Activated CD4-positive, alpha-beta T cell treated with anti-CD3 and anti-CD28 coated beads, Interleukin-2, amount 10 ng/mL, durations not matched to agents 7 days and 5 days (primary cell): ENCODE results near the gene SCO2. TPM values are rescaled to one million over a fixed set of nuclear protein-coding genes. Genes with fewer than 3 reads are reported as not detected.
A peak's percentile ranks its signal among the peaks of the same experiment; 100 is the strongest.

Source experiments
- CTCF ChIA-PET: fragments of 350-600 bp; sonication (Branson Sonifier 250); formaldehyde crosslinking; loops from one replicate; lab custom pipeline; 2021; ENCODE audit warnings: antibody characterized with exemption; lab: Charles Lee
- POLR2A ChIA-PET: fragments of 350-600 bp; sonication (Branson Sonifier 250); formaldehyde crosslinking; loops from one replicate; lab custom pipeline; 2021; ENCODE audit warnings: antibody characterized with exemption; lab: Charles Lee
- DNase-seq: peaks from one replicate; pipeline ENCODE4 v3.0.0-alpha.2; 2020
- H3K27ac Mint-ChIP-seq: one replicate; pipeline ENCODE4 v1.8.0; 2021; ENCODE audit warnings: mild to moderate bottlenecking, moderate library complexity, mixed read lengths
- H3K27me3 Mint-ChIP-seq: one replicate; pipeline ENCODE4 v1.8.0; 2021; ENCODE audit warnings: mixed read lengths
- H3K36me3 Mint-ChIP-seq: one replicate; pipeline ENCODE4 v1.8.0; 2021; ENCODE audit warnings: low read depth, mixed read lengths
- H3K4me1 Mint-ChIP-seq: one replicate; pipeline ENCODE4 v1.8.0; 2021; ENCODE audit warnings: mixed read lengths
- H3K4me3 Mint-ChIP-seq: one replicate; pipeline ENCODE4 v1.8.0; 2021; ENCODE audit warnings: mild to moderate bottlenecking, moderate library complexity, mixed read lengths
- H3K9me3 Mint-ChIP-seq: one replicate; pipeline ENCODE4 v1.8.0; 2021; ENCODE audit warnings: mixed read lengths
- total RNA-seq, 2 experiments: library from RNA; stranded (reverse); gene quantifications; one replicate each; pipeline ENCODE4 v1.2.3, GENCODE V29; 2021

The SCO2 gene
- total RNA-seq, 2 experiments from 2014 or later: 2.8 to 10.5 TPM

DNA sequence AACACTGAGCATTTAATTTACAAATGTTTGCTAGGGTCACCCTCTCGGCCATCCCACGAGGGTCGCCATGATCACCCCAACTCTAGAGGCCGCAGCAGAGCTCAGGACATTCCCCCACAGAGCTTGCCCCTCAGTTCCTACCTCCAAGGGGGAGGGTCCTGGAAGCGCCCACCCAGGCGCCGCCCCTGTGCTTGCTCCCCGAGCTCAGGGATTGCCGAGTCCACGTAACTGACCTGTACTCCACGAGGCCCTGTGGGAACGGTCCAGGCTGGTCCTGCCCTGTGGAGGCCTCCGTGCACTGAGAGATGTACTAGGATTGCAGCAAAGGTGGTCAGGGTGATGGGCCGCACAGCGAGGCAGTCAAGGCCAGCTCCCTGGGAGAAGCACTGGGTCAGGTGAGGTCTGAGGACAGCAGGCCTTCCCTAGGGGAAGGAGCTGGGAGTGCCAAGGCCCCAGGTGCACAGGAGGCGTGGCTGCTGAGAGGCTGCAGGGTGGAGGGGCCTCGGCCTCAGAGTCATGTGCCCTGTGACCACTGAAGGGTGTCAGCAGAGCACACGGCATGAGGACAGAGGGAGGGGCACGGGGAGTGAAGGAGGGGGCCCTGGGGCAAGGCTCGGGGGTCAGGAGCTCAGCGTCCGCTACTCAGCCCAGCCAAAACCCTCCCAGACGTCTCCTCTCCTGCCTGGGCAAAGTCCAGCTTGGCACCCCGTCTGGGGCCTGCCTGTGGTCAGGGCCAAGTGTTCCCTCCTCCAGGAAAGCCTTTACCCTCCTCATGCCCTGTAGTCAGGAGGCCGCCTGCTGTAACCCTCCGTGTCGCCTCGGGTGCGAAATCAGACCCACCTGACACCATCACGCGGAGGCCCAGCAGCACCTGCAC lies 41.2 kb downstream of the SCO2 start:
- ChIA-PET CTCF (interaction anchor here (1.0 to 1.8 kb wide), 3 partner anchors 14 to 208 kb away, joined by 3 to 6 read pairs (median 5); partner anchors contain the start of gene SCO2), POLR2A (no interaction called here)
- Mint-ChIP-seq H3K27ac (no peak overlapping the region), H3K27me3 (peaks cover 12% of the 10 kb centered on the region), H3K9me3 (no peaks in the 10 kb centered on the region), H3K4me3 (no peak overlapping the region), H3K36me3 (no peaks in the 10 kb centered on the region), H3K4me1 (peaks cover 5% of the 10 kb centered on the region)
- DNase-seq: no peak

GRCh38 chr22:50483556-50483955 lies 41.8 kb downstream of the SCO2 start:
- no peaks in the 10 kb centered on the region for H3K36me3 Mint-ChIP-seq
- H3K4me1 Mint-ChIP-seq: peaks cover 5% of the 10 kb centered on the region
- no peak overlapping the region for H3K27ac Mint-ChIP-seq
- ChIA-PET POLR2A (no interaction called here), CTCF (interaction anchor here (0.9 to 1.8 kb wide), 3 partner anchors 11 to 42 kb away, joined by 3 to 6 read pairs (median 5); partner anchors contain the start of gene SCO2)
- H3K4me3 Mint-ChIP-seq: no peak overlapping the region
- DNase-seq: no peak
- peaks cover 12% of the 10 kb centered on the region for H3K27me3 Mint-ChIP-seq
- H3K9me3 Mint-ChIP-seq: no peaks in the 10 kb centered on the region

DNA sequence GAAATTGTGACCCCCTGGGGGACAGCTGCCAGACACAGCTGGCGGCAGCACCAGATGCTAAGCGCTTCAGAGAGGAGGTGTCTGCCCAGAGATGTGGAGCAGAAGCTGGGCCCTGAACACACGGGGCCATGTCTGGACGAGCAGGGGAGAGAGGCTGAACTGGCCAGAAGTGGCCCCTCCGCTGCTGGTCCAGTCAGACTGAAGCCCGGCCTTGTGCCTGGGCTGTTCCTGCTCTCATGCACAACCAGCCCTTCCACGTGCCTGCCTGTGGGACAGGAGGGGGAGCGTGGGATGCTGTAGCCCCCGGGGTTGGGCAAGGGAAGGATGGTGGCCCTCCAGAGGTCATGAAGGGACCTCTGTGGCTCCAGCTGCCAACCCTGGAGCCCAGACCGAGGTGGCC lies 42.3 kb downstream of the SCO2 start:
- no peaks in the 10 kb centered on the region for H3K36me3 Mint-ChIP-seq
- no peak overlapping the region for H3K4me3 Mint-ChIP-seq
- ChIA-PET CTCF (interaction anchor here (0.9 to 1.5 kb wide), 2 partner anchors 11 to 43 kb away, joined by 3 to 5 read pairs; partner anchors contain the start of gene SCO2), POLR2A (no interaction called here)
- peaks cover 12% of the 10 kb centered on the region for H3K27me3 Mint-ChIP-seq
- H3K27ac Mint-ChIP-seq: no peak overlapping the region
- H3K4me1 Mint-ChIP-seq: peaks cover 5% of the 10 kb centered on the region
- no peaks in the 10 kb centered on the region for H3K9me3 Mint-ChIP-seq
- DNase-seq: no peak

GRCh38 chr22:50482107-50483074 lies 43.0 kb downstream of the SCO2 start:
- Mint-ChIP-seq H3K4me3 (peak overlapping the region; percentile 73), H3K36me3 (no peaks in the 10 kb centered on the region), H3K27ac (peak overlapping the region; percentile 62), H3K27me3 (peaks cover 12% of the 10 kb centered on the region), H3K4me1 (peaks cover 5% of the 10 kb centered on the region), H3K9me3 (no peaks in the 10 kb centered on the region)
- ChIA-PET POLR2A (no interaction called here), CTCF (interaction anchor here (0.9 kb wide), 1 partner anchor 12 kb away, joined by 3 read pairs; no protein-coding TSS in a partner anchor)
- DNase-seq: no peak

DNA sequence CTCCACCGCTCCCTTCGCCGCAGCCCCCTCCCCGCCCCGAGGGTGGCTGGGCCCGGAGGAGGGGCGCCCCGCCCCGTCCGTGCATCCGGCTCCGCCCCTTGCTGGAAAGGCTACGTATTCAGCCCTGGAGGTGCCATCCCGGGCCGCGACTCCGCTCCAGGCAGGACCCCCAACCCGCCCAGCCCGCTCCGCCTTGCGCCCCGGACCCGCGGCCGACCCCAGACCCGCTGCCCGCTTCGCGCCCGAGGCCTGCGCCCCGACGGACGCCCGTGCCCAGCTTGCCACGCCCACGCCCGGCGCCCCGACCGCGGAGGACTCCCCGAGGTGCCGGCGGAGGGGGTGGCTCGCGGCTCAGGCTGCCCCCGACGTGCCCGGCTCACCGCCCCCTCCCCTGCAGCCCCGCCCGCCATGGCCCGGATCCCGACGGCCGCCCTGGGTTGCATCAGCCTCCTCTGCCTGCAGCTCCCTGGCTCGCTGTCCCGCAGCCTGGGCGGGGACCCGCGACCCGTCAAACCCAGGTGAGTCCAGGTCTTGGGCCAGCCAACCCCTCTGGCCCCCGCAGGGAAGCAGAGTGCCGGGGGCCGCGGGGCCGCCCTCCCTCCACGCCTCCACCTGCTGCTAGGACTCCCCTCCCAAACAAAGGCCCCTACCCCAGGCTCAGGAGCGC lies 43.8 kb downstream of the SCO2 start, which contains the start of gene ADM2:
Gene ADM2, plus strand, starts transcription at position 104 of the 667 bp plus-strand sequence. Its CDS starts 305 bp downstream, at position 409.
- CTCF ChIA-PET: interaction anchor here (0.7 kb wide), 1 partner anchor 205 kb away, joined by 3 read pairs; no protein-coding TSS in a partner anchor
- POLR2A ChIA-PET: no interaction called here

DNA sequence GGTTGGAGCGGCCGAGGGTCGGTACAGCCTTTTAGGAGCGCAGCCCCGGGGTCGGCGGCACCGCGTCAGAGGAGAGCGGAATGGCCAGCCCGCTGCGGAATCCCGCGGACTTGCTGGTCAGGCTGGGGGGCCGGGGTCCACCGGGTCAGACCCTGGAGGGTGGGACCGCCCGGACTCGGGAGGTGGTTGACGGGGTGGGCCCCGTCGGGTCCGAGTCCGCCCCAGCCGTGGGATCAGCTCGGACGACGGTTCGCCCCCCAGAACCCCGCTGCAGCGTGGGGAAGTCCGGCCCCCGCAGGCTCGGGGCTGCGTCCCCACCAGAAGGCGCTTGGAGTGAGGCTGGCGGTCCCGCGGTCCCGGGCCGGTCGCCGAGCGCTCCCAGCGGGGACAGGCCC lies 44.4 kb downstream of the SCO2 start:
- ChIA-PET CTCF (interaction anchor here (0.7 kb wide), 1 partner anchor 204 kb away, joined by 3 read pairs; no protein-coding TSS in a partner anchor), POLR2A (no interaction called here)
- Mint-ChIP-seq H3K9me3 (no peaks in the 10 kb centered on the region), H3K36me3 (no peaks in the 10 kb centered on the region), H3K4me1 (peaks cover 11% of the 10 kb centered on the region), H3K27me3 (peaks cover 12% of the 10 kb centered on the region), H3K27ac (no peak overlapping the region), H3K4me3 (peak overlapping the region; percentile 59)
- no peak for DNase-seq

More for the DNA sequence above, 43.8 kb downstream of the SCO2 start, which contains the start of gene ADM2:
- H3K36me3 Mint-ChIP-seq: no peaks in the 10 kb centered on the region
- peak within 1 kb of the TSS; percentile 62 for H3K27ac Mint-ChIP-seq
- peaks cover 12% of the 10 kb centered on the region for H3K4me1 Mint-ChIP-seq
- H3K27me3 Mint-ChIP-seq: peaks cover 12% of the 10 kb centered on the region
- H3K9me3 Mint-ChIP-seq: no peaks in the 10 kb centered on the region
- peak; percentile 71 for DNase-seq
- H3K4me3 Mint-ChIP-seq: peak within 1 kb of the TSS; percentile 73

GRCh38 chr22:50479721-50480120 lies 45.7 kb downstream of the SCO2 start:
- DNase-seq: no peak
- Mint-ChIP-seq H3K4me1 (peaks cover 16% of the 10 kb centered on the region), H3K27me3 (peaks cover 12% of the 10 kb centered on the region), H3K27ac (peak overlapping the region; percentile 28), H3K4me3 (peak overlapping the region; percentile 61), H3K9me3 (no peaks in the 10 kb centered on the region), H3K36me3 (no peaks in the 10 kb centered on the region)
- ChIA-PET POLR2A (no interaction called here), CTCF (interaction anchor here (1.0 to 1.3 kb wide), 4 partner anchors 9 to 138 kb away, joined by 3 to 4 read pairs (median 3); partner anchors contain the start of genes LMF2 and NCAPH2)

- H3K4me1 Mint-ChIP-seq: peaks cover 28% of the 10 kb centered on the region
- no peak for DNase-seq
- CTCF ChIA-PET: interaction anchor here (0.7 to 1.7 kb wide), 2 partner anchors 150 to 201 kb away, joined by 3 read pairs; partner anchors contain the start of gene ARSA
- no peaks in the 10 kb centered on the region for H3K9me3 Mint-ChIP-seq
- H3K27ac Mint-ChIP-seq: peak overlapping the region; percentile 46
- H3K4me3 Mint-ChIP-seq: no peak overlapping the region
- H3K36me3 Mint-ChIP-seq: peaks cover 11% of the 10 kb centered on the region
- POLR2A ChIA-PET: no interaction called here
- H3K27me3 Mint-ChIP-seq: peaks cover 12% of the 10 kb centered on the region
Measured at GRCh38 chr22:50477923-50478322, 47.5 kb downstream of the SCO2 start.

- ChIA-PET CTCF (no interaction called here), POLR2A (no interaction called here)
- peak overlapping the region; percentile 38 for H3K27ac Mint-ChIP-seq
- no peaks in the 10 kb centered on the region for H3K9me3 Mint-ChIP-seq
- peak overlapping the region; percentile 63 for H3K4me3 Mint-ChIP-seq
- H3K27me3 Mint-ChIP-seq: peaks cover 12% of the 10 kb centered on the region
- peaks cover 12% of the 10 kb centered on the region for H3K36me3 Mint-ChIP-seq
- peaks cover 39% of the 10 kb centered on the region for H3K4me1 Mint-ChIP-seq
- DNase-seq: no peak
Measured at GRCh38 chr22:50476868-50477267, 48.5 kb downstream of the SCO2 start.

DNA sequence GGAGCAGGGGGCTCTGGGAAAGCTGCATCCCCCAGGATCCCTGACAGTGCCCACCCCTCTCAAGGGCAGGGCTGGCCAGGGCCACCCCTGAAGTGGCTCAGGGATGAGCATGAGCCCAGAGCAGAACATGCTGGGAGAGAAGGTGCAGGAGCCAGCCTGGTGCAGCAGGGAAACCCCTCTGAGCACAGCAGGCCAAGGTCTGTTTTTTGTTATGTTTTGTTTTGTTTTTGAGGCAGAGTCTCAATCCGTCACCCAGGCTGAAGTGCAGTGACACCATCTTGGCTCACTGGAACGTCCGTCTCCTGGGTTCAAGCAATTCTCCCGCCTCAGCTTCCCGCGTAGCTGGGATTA lies 49.8 kb downstream of the SCO2 start:
- H3K4me1 Mint-ChIP-seq: peaks cover 51% of the 10 kb centered on the region
- H3K9me3 Mint-ChIP-seq: no peaks in the 10 kb centered on the region
- ChIA-PET POLR2A (no interaction called here), CTCF (interaction anchor here (0.9 to 1.3 kb wide), 2 partner anchors 33 to 144 kb away, joined by 3 to 4 read pairs; no protein-coding TSS in a partner anchor)
- H3K4me3 Mint-ChIP-seq: peak overlapping the region; percentile 63
- peaks cover 13% of the 10 kb centered on the region for H3K36me3 Mint-ChIP-seq
- H3K27ac Mint-ChIP-seq: peak overlapping the region; percentile 79
- peaks cover 9% of the 10 kb centered on the region for H3K27me3 Mint-ChIP-seq
- no peak for DNase-seq

DNA sequence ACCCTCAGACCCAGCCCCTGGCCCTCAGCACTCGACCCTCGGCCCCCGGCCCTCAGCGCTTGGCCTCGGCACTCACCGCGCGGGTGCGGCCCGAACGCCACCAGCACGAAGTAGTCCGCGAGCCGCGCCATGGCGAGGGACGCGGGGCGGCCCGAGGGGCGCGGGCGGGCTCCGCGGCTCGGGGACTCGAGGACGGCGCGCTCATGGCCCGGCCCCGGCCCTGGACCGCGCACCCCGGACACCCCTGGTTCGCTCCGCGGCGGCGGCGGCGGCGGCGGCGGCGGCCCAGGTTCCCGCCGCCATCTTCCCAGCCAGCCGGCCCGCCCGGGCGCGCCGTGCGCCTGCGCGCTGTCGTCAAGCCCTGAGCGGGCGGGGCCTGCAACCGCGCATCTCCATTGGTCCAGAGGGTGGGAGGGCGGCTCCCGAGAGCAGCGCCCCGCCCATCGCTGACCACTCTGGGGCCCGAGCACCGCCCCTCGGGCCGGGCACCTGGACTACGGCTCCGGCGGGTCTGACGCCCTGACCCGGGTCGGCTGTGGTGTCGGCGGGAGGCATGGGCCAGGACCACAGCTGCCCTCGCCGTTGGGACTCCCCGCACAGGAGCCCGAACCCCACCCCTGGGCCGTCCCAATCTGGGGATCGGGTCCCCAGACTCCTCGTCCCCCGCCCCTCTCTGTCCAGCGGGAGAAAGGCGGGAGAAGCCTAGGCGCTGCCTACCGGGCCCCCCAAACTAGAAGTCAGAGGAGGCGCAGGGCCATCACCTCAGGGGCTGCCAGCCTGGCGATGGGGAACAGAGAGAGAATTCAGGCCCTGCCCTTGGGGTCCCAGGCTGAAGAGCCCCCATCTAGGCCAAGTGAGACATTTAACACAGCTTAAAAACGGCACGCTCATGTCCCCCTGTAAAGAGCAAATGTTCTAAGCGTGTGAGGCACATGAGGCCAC lies 50.4 kb downstream of the SCO2 start, which contains the start of gene SBF1:
Gene SBF1, minus strand, starts transcription at position 326 of the 942 bp plus-strand sequence. Its CDS starts 195 bp downstream, at position 131.
- H3K27ac Mint-ChIP-seq: peak within 1 kb of the TSS; percentile 88
- peaks cover 55% of the 10 kb centered on the region for H3K4me1 Mint-ChIP-seq
- peaks cover 4% of the 10 kb centered on the region for H3K27me3 Mint-ChIP-seq
- H3K36me3 Mint-ChIP-seq: peaks cover 16% of the 10 kb centered on the region
- peak; percentile 89 for DNase-seq
- H3K9me3 Mint-ChIP-seq: no peaks in the 10 kb centered on the region
- ChIA-PET POLR2A (no interaction called here), CTCF (interaction anchor here (0.9 to 1.3 kb wide), 2 partner anchors 34 to 145 kb away, joined by 3 to 4 read pairs; no protein-coding TSS in a partner anchor)
- peak within 1 kb of the TSS; percentile 89 for H3K4me3 Mint-ChIP-seq
